NCI-H1105 treated with DMSO at 0.1 percent for 48 hours (cell line): ENCODE measurements around the gene TMEM208.

ENCODE experiments used
- DNase-seq: peaks from one replicate; lab custom pipeline; 2025; lab: John Stamatoyannopoulos, UW

TMEM208 gene

DNA sequence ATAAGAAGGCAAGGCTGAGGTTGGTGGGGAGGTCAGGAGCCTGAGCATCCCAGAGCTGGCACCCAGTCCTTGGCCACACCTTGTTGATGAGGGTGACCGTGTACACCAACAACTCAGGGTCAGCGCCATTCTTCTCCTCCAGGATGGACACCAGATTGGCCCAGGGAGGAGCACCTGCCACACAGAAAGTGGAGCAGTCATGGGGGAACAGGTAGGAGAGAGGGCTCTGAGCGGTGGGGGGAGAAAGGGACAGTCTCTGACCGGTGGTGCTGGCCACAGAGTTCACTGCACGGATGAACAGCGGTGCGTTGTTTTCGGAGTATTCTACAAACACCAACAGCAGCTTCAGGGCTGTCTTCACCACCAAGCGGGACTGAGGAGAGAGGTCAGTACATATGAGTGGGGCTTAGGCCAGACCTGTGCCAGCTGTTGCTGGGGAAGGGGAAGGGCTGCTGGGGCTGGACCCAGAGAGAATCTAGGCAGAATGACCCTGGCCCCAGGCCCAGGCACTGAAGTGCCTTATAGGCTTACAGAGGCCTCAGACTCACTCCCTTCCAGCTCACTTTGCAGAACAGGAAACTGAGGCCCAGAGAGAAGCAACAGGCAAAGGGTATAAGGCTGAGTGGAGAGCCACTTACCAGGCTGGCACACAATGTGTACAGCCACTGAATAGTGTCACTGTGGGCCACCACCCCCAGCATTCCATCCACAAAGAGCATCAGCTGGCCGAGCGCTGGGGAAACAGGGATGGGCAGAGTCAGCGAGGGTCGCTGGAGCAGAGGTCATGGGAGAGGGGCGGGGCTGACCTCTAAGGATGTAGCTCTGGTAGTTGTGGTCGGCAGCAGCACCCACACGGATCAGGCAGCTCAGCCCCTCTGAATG, 10.7 kb downstream of the TMEM208 start:
- DNase-seq, result no peak

DNA sequence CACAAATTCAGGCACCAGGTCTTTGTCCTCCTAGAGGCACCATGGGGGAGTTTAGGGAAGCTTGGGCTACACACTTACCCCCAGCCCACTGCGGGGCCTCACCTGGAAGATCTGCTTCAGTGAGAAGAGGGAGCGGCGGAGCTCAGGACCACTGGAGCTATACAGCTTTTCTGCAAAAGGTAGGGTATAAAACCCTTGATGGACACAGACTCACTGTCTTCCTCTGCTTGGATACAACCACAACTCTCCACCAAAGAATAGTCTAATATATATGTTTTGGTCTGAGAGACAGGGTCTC, 11.3 kb downstream of the TMEM208 start:
- no peak for DNase-seq

DNA sequence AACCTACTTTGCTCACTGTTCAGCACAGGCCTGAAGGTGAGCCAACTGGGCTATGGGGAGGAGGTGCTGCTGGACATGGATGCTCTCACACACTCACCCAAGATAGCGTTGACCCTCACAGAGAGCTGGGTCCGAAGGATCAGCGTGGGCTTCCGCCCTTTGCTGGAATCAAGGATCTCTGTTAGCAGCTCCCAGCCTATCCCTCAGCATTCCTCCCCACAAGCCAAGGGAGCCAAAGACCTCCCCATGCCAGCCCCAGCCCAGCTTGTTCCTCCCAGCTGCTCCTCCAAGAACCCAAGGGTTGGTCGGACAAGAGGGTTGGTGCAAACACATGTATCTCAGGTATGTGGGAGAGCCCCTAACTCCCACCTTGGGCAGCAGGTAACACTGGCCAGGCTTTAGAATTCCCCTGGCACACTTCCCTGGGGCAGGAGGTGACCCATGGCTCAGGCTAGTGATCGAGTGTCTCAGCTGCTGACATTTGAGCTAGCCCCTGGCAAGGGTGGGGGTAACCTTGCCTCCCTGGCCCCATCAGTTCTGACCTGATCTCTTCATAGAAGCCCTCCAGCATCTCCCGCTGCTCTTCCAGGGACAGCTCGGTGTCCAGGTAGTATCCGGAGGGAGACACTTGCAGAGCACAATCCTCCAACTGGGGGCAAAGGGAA, 12.0 kb downstream of the TMEM208 start:
- DNase-seq, result no peak

DNA sequence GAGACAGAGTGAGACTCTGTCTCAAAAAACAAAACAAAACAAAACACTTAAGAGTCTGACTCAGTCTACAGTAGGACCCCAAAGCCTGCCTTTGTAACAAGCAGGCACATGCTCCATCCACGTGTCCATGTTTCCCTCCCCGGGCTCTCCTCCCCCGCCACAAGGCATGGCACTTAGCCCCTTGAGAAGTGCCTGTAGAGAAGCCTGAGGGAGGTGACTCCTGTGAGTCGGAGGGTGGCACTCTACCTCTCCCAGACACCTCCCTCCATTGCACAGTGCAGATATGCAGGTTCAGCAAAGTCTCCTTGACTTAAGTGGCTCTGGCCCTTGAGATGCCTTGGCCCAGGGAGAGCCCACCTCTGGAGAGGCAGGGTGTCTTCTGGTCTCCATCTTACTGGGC, 13.6 kb downstream of the TMEM208 start:
- no peak for DNase-seq

DNA sequence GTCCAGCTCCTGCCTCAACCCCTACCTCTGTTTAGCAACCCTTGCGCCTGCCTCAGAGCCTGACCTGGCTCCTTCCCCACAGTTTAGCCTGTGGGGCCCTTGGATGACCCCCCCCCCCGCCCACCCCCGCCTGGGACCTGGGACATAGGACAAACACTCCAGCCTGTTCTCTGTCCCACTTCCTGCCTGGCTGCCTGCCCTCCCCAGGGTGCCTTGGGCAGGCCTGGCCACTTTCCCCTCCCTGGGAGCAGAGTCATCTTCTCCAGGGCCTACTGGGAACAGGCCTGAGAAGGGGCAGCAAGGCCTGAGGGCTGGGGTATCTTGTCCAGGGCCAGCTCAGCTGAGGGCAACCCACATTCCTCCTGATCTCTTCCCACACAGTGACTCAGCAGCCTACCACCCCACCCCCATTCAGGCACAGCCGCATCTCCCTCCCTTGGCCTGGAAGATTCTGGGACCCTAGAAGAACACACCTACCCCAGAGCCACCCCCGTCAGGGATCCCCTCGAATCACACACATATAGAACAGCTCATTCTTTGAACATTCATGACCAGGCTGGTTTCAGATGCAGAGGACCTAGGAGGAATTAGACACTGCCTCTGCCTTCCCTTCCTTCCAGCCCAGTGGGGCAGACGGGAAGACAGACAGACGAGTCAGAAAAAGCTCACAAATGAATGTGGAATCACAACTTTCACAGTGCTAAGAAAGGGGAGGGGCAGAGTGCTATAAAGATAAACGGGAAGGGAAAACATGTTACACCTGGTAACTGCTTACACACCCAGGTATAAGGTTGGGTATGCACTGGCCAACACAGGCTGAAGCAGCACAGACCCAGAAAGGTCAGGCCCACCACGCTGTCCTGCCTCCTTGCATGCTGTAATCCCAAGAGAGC, 14.3 kb downstream of the TMEM208 start:
- no peak for DNase-seq

DNA sequence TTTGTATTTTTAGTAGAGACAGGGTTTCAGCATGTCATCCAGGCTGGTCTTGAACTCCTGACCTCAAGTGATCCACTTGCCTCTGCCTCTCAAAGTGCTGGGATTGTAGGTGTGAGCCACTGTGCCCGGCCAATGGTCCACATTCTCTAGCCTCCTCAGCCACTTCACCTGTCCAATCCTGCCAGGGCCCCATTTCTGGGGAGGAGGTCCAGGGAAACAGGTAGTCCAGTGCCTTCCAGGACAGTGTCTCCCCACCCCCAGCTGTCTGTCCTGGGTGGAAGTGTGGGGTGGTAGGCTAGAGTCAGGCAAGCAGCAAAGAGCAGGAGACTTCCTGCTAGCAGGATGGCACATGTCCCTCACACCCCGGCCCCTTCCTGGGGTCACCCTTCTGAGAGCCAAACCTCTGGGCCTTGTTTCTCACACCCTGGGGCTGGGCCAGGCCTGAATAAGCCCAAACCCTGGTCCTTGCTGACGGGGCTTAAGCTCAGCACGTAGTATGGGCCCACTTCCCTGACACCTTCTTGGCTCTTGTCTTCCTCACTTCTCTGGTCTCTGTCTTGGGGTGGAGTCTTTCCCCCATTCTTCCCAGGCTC, 15.3 kb downstream of the TMEM208 start:
- no peak for DNase-seq

DNA sequence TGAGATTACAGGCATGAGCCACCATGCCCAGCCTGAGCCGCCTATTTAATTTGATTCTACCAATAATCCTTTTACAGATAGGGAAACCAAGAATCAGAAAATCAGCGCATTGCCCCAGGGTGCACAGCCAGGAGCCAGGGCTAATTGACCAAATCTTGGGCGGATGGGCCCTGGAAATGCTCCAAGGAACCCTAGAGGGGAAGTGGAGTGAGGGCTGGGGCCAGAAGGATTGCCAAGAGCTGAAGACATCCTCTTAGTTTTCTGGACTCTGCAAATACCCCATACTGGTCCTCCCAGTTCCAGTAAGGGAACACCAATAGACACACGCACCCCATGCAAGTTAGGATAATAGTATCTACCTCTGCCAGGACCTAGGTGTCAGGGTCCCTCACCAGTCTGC, 16.6 kb downstream of the TMEM208 start:
- DNase-seq, result no peak

DNA sequence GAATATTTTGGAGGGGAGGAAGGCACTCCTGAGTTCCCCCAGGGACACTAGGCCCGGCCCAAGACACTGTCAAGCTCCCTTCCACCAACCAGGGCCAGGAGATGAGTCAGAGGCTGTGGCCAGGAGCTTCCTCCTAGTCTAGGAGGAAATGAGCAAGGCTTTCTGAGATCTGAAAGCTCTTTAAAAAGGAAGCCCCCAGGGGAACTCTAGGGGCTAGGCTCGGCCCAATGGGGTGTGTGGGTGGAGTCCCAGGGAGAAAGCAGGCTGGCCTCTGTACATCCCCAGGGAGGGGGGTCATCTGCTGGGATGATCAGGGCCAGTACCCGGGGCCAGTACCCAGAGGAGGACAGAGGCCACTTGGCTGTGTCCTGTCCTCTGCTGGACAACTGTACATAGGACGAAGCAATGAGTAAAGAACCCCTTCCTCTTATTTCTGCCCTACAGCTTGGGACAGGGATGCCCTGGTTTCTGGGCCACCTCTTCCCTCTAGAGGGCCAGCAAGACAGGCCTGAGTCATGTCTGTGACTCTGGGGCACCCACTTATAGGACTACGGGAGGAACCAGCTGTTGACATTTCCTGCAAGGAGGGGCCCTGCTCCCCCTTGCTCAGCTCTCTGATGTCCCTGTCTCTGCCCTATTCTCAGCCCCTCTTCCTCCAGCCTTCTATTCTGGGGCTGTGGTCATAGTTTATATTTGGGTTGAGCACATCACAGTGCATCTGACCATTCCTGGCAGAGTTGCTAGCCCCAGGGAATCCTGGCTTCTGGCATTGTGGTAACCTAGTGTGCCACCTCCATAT, 17.7 kb downstream of the TMEM208 start:
- no peak for DNase-seq

DNA sequence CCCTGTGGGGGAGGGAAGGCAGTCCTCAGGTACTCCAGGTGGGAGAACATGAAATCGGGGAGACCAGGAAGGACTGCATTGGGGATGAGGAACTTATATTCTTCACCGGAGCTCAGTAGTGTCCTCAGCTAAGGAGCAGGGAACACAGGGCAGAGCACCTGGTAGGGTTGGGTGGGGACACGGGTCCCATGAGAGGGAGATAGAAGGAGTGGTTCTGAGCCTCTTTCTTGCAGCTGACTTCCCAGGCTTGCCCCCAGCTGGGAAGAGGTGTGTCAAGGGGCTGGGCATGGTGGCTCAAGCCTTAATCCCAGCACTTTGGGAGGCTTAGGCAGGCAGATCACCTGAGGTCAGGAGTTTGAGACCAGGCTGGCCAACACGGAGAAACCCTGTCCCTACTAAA, 18.3 kb downstream of the TMEM208 start:
- DNase-seq, result no peak

DNA sequence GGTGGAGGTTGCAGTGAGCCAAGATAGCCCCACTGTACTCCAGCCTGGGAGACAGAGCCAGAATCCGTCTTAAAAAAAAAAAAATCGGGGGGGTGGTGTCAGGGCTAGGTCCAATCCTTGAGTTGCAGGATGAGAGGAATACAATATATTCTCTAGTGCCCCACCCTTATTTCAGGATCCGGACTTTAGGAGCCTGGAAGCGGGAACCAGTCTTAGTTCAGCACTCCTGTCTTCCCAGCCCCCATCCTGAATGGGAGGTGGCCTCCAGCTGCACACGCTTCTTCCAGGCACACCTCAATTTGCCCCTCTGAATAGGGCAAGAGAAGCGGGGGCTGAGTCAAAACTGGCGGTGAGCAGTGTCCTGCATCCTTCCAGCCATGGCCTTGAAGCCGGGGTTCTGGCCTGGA, 18.7 kb downstream of the TMEM208 start:
- DNase-seq, result no peak

DNA sequence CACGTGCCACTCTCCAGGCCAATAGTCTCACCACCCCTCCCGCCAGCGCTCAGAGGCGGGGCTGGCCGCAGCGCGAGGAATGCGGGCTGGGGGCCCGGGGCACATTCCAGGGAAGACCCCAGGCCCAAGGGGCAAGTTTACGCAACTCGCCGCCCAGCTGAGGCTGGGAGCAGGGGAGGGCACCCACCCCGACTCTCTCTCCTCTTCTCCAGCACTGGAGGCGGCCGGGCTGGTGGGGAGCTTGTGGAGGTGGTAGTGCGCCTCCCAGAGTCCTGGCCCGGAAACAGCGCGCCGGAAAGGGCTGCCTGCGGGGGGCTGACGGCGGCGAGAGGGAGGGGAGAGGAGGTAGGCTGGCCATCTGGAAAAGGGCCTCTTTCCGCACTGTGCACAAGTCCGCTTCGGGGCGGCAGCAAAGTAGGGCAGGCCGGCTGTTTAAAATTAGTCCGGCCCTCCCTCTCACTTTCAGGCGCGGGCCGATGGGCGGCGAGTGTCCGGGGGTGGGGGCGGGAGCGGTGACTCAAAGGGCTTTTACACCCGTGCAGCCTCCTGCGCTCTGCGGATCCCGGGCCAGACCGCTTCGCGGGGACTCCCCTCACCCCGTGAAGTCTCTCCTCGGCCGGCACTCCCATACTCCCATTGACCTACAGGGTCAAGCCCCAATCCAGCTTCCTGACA, 19.3 kb downstream of the TMEM208 start:
- DNase-seq, result no peak

DNA sequence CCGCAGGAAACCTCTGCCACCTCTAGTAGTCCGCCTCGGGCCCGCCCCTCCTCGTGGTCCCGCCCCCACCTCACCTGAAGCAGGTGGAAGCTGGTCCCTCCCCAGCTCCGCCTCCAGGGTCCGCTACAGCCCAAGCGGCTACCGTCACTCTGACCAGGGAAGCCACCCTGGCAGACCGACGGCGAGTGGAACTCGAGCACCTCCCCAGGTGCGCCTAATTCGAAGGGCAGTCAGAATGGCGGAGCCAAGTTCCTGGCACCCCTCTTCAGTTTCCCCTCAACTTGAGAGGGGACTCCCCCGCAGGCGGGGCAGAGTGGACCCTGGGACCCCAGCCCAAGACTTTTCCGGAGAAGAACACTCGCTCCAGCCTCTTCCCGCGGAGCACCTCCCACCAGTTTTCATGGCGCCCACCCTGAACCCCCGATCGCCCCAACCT, 19.8 kb downstream of the TMEM208 start:
- DNase-seq, result peak; percentile 53

DNA sequence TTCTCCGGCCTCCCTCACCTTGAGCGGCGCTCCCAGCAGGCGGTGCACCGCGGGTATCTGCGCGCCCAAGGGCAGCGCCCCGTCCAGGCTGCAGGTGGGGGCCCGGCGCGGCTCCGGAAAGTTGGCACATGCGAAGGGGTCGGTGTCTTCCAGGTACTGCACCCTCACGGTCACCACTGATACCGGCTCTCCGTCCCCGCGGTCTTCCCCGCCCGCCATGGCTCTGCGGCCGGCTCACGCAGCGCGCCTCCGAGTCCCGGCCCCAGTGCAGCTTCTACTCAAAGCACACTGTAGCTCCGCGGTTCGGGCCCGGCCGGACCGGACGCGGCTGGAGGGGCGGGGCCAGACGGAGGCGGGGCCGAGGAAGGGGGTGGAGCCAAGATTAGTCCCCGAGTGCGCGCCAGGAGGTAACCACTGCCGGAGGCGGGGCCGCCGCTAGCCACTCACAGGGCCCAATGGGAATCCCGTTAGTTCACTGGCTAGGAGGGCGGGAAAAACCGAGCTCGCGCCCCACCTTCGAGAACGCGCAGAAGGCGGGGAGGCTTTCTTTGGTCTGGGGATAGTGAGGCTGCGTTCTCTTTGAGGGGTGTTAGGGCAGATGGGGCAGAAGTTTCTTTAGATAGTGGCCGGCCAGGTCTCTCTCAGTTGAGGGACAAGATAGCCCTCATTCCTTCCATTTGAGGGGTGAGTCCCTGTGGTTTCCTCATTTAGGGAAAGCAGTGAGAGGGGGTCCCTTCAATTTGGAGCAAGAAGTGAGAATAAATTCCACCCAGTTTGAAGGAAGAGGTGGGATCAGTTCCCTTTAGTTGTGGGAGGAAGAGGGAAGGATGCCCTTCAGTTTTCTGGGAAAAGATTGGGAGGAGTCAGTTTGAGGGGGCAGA, 20.5 kb downstream of the TMEM208 start, which contains the start of gene FHOD1:
TSS of gene FHOD1 (minus strand) at position 290 of the 881 bp plus-strand sequence. CDS start at position 219, 71 bp downstream.
- peak; percentile 84 for DNase-seq

DNA sequence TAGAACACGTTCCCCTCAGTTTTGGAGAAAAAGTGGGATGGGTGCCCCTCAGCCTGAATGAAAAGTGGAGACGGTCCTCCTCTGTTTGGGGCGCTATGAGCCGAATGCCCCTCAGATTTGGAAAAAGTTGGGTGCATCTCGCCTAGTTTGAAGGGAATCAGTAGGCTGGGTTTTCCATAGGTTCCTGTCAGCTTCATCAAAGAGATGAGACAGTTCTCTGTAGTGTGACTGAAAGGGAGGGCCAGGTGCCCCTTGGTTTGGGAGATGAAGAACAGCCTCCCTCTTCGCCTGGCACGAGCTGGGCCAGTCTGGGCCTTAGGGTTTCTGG, 21.1 kb downstream of the TMEM208 start:
- no peak for DNase-seq

DNA sequence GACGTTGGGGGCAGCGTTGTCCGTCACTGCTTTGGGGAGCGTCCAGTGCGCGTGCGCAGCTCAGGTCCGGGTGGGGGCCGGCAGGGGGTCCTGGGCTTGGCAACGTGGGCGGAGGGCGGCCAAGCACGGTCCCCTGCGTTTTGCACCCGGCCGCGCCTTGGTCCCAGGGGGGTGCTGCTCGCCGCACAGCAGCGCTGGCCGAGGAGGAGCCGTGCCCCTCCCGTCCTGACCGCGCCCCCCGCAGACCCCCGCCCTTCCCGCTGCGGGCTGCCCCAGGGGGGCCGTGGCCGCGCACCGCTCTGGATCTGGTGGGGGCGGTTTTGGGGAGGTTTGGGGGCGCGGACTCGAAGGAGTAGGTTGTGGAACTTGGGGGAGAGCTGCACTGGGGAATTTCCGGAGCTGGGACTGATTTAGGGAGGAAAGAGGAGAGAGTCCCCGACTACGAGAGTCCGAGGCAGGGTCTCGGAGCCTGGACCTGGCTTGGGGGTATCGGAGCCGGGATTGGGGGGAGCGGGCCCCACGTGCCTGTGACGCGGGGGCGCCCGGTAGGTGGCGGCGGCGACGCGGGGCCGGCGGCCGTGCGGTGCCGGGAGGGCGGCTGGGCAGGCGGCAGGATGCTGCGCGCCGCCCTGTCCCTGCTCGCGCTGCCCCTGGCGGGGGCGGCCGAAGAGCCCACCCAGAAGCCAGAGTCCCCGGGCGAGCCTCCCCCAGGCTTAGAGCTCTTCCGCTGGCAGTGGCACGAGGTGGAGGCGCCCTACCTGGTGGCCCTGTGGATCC, 21.7 kb downstream of the TMEM208 start, which contains the start of gene SLC9A5:
TSS of gene SLC9A5 (plus strand) at position 579 of the 777 bp plus-strand sequence. CDS start at position 615, 36 bp downstream.
- no peak for DNase-seq

DNA sequence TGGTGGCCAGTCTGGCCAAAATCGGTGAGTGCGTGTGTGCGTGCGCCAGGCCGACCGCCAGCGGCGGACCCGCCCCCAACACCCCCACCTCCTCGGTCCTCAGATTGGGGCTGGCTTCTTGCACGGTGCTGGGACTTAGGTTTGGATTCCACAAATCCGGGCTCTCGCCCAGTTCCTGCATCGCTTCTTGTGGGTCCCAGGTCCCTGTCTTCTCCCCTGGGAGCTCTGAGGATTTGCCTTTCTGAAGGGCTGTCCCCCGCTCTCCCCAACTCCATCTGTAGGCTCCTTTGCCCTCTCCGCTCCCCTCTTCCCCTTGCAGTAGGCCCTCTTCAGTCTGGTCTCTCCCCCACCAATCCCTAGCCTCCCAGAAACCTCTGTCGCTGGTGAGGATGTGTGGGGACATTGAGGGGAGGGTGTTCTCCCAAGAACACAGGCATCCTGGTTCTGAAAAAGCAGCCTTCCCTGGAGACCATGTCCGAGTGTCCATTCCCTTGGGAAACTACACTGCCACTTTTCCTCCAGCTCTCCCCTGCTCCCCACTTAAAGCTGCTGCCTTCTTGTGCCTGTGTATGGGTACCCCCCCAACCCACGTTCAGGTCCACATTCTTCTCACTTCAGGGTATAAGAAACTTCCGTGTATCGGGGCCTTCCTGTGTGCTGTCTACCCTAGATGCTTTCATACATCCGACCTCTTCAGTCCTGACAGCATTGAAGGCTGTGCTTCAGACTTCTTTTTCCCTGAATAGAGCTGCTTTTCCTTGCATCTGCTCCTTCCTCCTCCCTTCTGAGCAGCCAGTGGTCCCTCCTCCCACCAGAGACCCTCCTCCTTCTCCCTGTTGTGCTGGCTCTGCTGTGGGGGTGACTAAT, 22.5 kb downstream of the TMEM208 start:
- DNase-seq, result no peak

DNA sequence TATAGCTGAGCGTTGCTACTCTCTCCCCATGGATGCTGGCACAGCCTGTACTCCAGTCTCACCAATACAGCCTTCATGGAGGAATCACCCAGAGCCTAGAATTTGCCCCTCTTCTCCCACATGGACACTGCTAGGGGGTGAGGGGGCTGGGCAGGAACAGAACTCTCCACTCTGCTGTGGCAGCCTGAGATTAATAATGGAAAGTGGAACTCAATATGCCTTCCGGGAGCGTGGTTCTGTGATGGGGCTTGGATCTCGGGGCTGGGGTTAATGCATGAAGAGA, 23.1 kb downstream of the TMEM208 start:
- no peak for DNase-seq
